Measurements from ENCODE around the gene RUNDC3A. TPM values are rescaled to one million over a fixed set of nuclear protein-coding genes. Genes with fewer than 3 reads are reported as not detected.

Gene RUNDC3A
- total RNA-seq, 1 experiment from 2014 or later = 5.2 TPM

GRCh38 chr17:44314869-44315661 is 6.7 kb downstream of the RUNDC3A start (continued):
- TF ChIP-seq TEAD1 (CRISPR knock-in tag; IDR thresholded peaks at IDR 0.05) (0 out of 2 replicates have a peak, but pooled peaks have one; percentile 28), ERG (CRISPR knock-in tag; IDR thresholded peaks at IDR 0.05) (no peak), ZNF281 (CRISPR knock-in tag; IDR thresholded peaks at IDR 0.05) (0 out of 2 replicates have a peak, but pooled peaks have one; percentile 20)

- ChIA-PET POLR2A (interaction anchor here (0.6 to 2.7 kb wide), 19 partner anchors 8 to 661 kb away, joined by 3 to 28 read pairs (median 3); partner anchors contain the start of genes HDAC5, RUNDC3A, TMUB2 and UBTF), CTCF (interaction anchor here (0.5 to 6.6 kb wide), 22 partner anchors 8 to 207 kb away, joined by 3 to 77 read pairs (median 6); partner anchors contain the start of genes ASB16, ATXN7L3, FAM171A2 and GRN)
- Mint-ChIP-seq H3K9me3 (no peaks in the 10 kb centered on the region), H3K27ac (peak overlapping the region; percentile 6; the same call in 1 of the 2 replicates), H3K4me1 (peaks cover 33% of the 10 kb centered on the region), H3K27me3 (ENCODE audit: low read depth) (peaks cover 37% of the 10 kb centered on the region), H3K4me3 (peak overlapping the region; percentile 79), H3K36me3 (peaks cover 8% of the 10 kb centered on the region; the same call in 1 of the 2 replicates)
- ATAC-seq = peak; percentile 90
- peak; percentile 19; the same call in 1 of the 2 replicates for TF ChIP-seq ARID4B (CRISPR knock-in tag; IDR thresholded peaks at IDR 0.05; ENCODE audit: borderline replicate concordance)
- TF ChIP-seq MAX (CRISPR knock-in tag; IDR thresholded peaks at IDR 0.05) = 0 out of 2 replicates have a peak, but pooled peaks have one; percentile 17
- TF ChIP-seq E2F5 (CRISPR knock-in tag; IDR thresholded peaks at IDR 0.05) = no peak
- no peak for TF ChIP-seq ATF2 (CRISPR knock-in tag; IDR thresholded peaks at IDR 0.05; ENCODE audit: borderline replicate concordance, low read depth)
- TF ChIP-seq ZNF232 (CRISPR knock-in tag; IDR thresholded peaks at IDR 0.05) = no peak
- TF ChIP-seq CREM (CRISPR knock-in tag; IDR thresholded peaks at IDR 0.05) = no peak
- TF ChIP-seq SOX15 (CRISPR knock-in tag; IDR thresholded peaks at IDR 0.05) = no peak
- peak; percentile 68 for TF ChIP-seq NFE2L1 (CRISPR knock-in tag; IDR thresholded peaks at IDR 0.05)
- no peak for TF ChIP-seq SMAD3 (CRISPR knock-in tag; IDR thresholded peaks at IDR 0.05; ENCODE audit: borderline replicate concordance)
- TF ChIP-seq RELA (CRISPR knock-in tag; IDR thresholded peaks at IDR 0.05; ENCODE audit: borderline replicate concordance) = no peak
- peak; percentile 95 for DNase-seq (ENCODE audit: low spot score)
Measured at GRCh38 chr17:44315760-44316731, 7.6 kb downstream of the RUNDC3A start.

Measured in WTC11 (cell line).